AG04449 (cell line): ENCODE data around the gene RICTOR.

ENCODE experiments used
- CTCF ChIA-PET: fragments of 350-600 bp; formaldehyde crosslinking; extraction: SDS; loops from one replicate; lab custom pipeline; 2021; ENCODE audit warnings: antibody characterized with exemption; lab: Yijun Ruan, JAX
- POLR2A ChIA-PET: fragments of 400-600, 350-600 bp; formaldehyde crosslinking; extraction: SDS; loops from one replicate; lab custom pipeline; 2020; ENCODE audit warnings: antibody characterized with exemption, inconsistent platforms; lab: Yijun Ruan, JAX
- DNase-seq: peaks from one replicate; pipeline ENCODE4 v3.0.0-alpha.2; 2010; ENCODE audit warnings: low read depth, low spot score
- H3K4me3 ChIP-seq: 2 replicates; pipeline ENCODE4 v1.5.1; 2011; ENCODE audit warnings: low read depth, mild to moderate bottlenecking, control low read depth, low read length
- TF ChIP-seq, protein P1 (sequence below): IDR thresholded peaks from one replicate; pipeline ENCODE4 v1.5.1; 2011; ENCODE audit warnings: mild to moderate bottlenecking, moderate library complexity, low read length, control low read depth, inconsistent platforms; ENCODE audit not compliant: insufficient read depth; ENCODE audit errors: missing control alignments

The RICTOR gene

DNA sequence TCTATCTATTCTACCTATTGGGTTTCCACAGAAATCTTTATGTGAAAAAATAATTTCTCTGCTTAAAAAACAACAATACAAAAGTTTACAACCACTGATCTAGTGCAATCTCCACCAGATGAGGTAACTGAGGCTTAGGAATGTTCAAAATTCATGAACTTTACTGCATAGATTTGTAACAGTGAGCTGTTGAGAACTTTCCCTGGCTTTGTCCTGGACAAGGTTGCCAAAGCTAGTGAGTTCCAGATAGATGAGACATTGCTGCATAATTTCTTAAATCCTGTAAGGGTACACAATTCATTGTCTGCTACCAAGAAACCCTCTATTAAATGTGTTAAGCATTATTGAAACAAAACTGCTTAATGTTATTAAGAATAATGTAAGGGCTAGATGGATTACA is 125.7 kb downstream of the RICTOR start:
- TF ChIP-seq, protein P1, sequence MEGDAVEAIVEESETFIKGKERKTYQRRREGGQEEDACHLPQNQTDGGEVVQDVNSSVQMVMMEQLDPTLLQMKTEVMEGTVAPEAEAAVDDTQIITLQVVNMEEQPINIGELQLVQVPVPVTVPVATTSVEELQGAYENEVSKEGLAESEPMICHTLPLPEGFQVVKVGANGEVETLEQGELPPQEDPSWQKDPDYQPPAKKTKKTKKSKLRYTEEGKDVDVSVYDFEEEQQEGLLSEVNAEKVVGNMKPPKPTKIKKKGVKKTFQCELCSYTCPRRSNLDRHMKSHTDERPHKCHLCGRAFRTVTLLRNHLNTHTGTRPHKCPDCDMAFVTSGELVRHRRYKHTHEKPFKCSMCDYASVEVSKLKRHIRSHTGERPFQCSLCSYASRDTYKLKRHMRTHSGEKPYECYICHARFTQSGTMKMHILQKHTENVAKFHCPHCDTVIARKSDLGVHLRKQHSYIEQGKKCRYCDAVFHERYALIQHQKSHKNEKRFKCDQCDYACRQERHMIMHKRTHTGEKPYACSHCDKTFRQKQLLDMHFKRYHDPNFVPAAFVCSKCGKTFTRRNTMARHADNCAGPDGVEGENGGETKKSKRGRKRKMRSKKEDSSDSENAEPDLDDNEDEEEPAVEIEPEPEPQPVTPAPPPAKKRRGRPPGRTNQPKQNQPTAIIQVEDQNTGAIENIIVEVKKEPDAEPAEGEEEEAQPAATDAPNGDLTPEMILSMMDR, result no peak
- H3K4me3 ChIP-seq, result no peak overlapping the region
- POLR2A ChIA-PET, result no interaction called here
- DNase-seq, result peak; percentile 28
- CTCF ChIA-PET, result interaction anchor here (0.7 to 1.9 kb wide), 4 partner anchors 11 to 335 kb away, joined by 3 to 8 read pairs (median 4); no protein-coding TSS in a partner anchor

DNA sequence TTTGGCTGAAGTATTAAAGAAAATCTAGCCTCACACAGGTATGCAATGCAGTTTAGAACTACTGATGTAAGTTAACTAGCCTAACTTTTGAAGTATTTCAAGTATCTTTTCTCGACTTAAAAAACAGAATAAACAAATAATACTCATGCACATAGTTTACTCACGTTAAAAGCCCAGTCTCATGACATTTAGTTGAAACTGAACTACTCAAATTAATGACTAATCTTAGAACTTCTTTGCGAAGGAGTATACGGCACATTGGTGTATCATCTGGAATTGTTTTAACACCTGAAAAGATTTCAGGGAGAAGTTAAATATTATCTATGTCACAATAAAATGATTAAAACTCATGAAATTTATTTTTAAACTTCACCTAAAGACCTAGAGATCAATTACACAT is 129.9 kb downstream of the RICTOR start:
- ChIA-PET CTCF (no interaction called here), POLR2A (no interaction called here)
- no peak for DNase-seq
- H3K4me3 ChIP-seq, result no peak overlapping the region
- TF ChIP-seq, protein P1, result no peak

DNA sequence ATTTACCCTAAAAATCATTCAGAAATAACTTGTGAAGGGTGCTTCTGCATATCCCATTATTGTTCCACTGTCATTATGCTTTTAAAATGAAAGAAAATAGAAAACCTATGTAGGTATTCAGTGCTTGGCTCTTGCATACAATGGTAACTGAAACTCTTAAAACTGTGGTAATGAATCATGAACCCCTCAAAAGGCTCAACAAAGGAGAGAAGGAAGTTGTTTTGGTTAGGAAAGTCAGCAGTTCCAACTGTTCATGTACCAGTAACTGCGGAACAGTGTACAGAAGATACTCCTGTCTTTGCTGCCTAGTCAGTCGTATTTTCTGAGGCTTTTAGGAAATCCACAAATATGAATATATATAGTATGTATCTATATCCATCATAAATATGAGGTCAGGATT is 132.3 kb downstream of the RICTOR start:
- POLR2A ChIA-PET, result no interaction called here
- TF ChIP-seq, protein P1, result no peak
- H3K4me3 ChIP-seq, result no peak overlapping the region
- DNase-seq, result no peak
- CTCF ChIA-PET, result no interaction called here

DNA sequence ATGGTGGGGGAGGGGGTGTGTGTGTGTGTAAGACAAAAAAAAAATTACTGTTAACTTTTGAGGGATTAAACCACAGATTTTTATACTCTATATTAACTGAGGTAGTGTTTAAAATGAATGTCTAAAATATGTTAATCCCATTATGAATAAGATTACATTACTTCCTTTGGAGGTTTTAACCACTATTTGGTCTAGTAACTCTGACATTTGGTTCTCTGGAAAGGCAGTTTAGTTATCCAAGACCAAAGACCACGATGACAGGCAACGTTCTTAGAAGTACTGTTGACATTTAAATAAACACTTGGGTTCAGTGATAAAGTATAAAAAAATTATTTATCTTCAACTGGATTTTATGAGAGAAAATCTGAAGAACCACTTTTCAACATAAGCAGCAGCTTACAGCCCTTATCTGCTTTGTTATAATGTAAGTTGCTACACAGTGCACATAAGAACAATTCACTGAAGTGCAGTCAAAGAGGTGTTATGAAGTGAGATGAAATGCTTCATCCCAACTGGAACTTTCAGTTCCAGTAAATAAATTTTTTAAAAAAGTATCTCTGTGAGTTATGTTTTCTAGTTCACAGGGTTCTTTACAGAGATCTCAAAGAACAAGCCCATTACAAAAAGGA is 133.9 kb downstream of the RICTOR start:
- ChIA-PET POLR2A (no interaction called here), CTCF (interaction anchor here (1.6 kb wide), 1 partner anchor 141 kb away, joined by 3 read pairs; no protein-coding TSS in a partner anchor)
- DNase-seq, result no peak
- TF ChIP-seq, protein P1, result no peak
- H3K4me3 ChIP-seq, result no peak overlapping the region

DNA sequence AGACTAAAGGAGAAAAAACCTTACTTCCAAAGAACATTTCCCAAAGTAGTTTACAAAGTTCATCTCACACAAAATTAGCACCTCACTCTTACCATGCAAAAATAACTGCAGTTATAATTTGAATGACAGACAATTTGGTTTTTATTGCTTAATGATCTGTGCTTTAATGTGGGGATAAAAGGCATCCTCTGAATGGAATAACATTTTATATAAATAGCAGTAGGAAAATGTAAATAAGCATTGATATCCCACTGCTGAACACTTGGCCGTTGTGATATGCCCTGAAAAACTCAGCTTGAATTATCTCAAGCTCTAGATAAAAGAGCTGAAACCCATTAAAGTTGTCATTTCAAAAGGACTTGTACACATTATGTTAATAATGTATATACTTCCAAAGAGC is 135.2 kb downstream of the RICTOR start:
- TF ChIP-seq, protein P1, result no peak
- ChIA-PET CTCF (interaction anchor here (1.3 kb wide), 1 partner anchor 556 kb away, joined by 3 read pairs; no protein-coding TSS in a partner anchor), POLR2A (no interaction called here)
- DNase-seq, result no peak
- H3K4me3 ChIP-seq, result no peak overlapping the region

DNA sequence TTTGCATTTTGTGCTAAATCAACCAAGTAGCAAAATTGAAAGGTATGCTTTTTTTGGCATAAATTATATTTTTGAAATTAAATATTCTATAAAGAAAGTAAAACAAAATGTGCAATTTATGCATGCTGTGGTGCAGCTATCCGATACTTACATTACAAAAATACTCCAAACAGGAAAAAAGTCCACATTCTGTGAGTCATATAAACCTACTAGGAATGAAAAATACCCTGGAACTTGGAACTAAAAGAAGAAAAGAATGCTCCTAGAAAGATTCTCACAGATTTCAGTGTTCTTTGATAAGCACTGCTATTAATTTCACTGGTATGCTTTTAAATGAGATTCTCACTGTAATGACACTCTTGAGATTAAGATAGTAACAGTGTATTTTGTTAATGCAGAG is 135.8 kb downstream of the RICTOR start:
- POLR2A ChIA-PET, result no interaction called here
- CTCF ChIA-PET, result interaction anchor here (1.3 kb wide), 1 partner anchor 556 kb away, joined by 3 read pairs; no protein-coding TSS in a partner anchor

More for the DNA sequence above, 135.8 kb downstream of the RICTOR start:
- H3K4me3 ChIP-seq, result no peak overlapping the region
- DNase-seq, result no peak
- TF ChIP-seq, protein P1, result no peak
